Neutrophil (primary cell): ENCODE measurements around the gene PLBD1.

Experiments used
- H3K27ac ChIP-seq: fragments of 200-600 bp; sonication (generic); 2 replicates; pipeline ENCODE4 v1.5.1; 2016; ENCODE audit warnings: mild to moderate bottlenecking, moderate library complexity
- H3K27me3 ChIP-seq: fragments of 200-600 bp; sonication (generic); 2 replicates; pipeline ENCODE4 v1.6.0; 2016; ENCODE audit warnings: mild to moderate bottlenecking
- H3K36me3 ChIP-seq: fragments of 200-600 bp; sonication (generic); 2 replicates; pipeline ENCODE4 v1.5.1; 2017
- H3K4me1 ChIP-seq, 2 experiments: fragments of 200-600 bp in 1 of 2; sonication (generic) in 1 of 2; 1 replicate in 1 of 2; 2 replicates in 1 of 2; pipeline versions ENCODE4 v1.5.1 to v1.6.1; 2013 to 2016; ENCODE audit warnings: low read depth in 1 of 2, low read length in 1 of 2, mild to moderate bottlenecking in 1 of 2, moderate library complexity in 1 of 2; ENCODE audit not compliant: control insufficient read depth in 1 of 2, insufficient read depth in 1 of 2
- H3K4me3 ChIP-seq, 2 experiments: fragments of 200-600 bp in 1 of 2; sonication (generic) in 1 of 2; 1 replicate in 1 of 2; 2 replicates in 1 of 2; pipeline ENCODE4 v1.5.1; 2013 to 2016; ENCODE audit warnings: low read depth in 1 of 2, low read length in 1 of 2, mild to moderate bottlenecking in 1 of 2, moderate library complexity in 1 of 2
- H3K9me3 ChIP-seq: fragments of 200-600 bp; sonication (generic); 2 replicates; pipeline ENCODE4 v1.5.1; 2016
- TF ChIP-seq, protein P1 (sequence below): fragments of 200-600 bp; sonication (generic); IDR thresholded peaks from 2 replicates; pipeline ENCODE4 v1.5.1; 2016; ENCODE audit warnings: antibody characterized with exemption

The PLBD1 gene

DNA sequence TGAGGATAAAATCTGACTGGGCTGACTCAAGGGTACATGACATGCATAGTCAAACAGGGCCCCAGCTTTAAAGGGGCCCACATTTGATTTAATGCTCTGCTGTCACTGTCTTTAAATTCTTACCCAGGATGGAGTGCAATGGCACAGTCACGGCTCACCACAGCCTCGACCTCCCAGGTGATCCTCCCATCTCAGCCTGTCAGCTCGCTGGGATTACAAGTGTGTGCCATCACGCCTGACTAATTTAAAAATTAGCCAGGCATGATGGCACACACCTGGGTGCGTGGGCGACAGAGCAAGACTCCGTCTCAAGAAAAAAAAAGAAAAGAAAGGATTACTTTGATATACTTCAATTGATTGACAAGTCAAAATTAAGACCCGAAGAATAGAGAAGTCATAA is 9.2 kb upstream of the PLBD1 start:
- Histone ChIP-seq H3K36me3 (no peaks in the 10 kb centered on the region), H3K4me3 (peak overlapping the region in 1 of 2 experiments; percentile 25), H3K27me3 (no peaks in the 10 kb centered on the region), H3K27ac (peak overlapping the region; percentile 82), H3K4me1 (peaks cover 88 to 90% of the 10 kb centered on the region in 2 experiments), H3K9me3 (no peaks in the 10 kb centered on the region)
- TF ChIP-seq, protein P1, sequence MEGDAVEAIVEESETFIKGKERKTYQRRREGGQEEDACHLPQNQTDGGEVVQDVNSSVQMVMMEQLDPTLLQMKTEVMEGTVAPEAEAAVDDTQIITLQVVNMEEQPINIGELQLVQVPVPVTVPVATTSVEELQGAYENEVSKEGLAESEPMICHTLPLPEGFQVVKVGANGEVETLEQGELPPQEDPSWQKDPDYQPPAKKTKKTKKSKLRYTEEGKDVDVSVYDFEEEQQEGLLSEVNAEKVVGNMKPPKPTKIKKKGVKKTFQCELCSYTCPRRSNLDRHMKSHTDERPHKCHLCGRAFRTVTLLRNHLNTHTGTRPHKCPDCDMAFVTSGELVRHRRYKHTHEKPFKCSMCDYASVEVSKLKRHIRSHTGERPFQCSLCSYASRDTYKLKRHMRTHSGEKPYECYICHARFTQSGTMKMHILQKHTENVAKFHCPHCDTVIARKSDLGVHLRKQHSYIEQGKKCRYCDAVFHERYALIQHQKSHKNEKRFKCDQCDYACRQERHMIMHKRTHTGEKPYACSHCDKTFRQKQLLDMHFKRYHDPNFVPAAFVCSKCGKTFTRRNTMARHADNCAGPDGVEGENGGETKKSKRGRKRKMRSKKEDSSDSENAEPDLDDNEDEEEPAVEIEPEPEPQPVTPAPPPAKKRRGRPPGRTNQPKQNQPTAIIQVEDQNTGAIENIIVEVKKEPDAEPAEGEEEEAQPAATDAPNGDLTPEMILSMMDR: no peak

DNA sequence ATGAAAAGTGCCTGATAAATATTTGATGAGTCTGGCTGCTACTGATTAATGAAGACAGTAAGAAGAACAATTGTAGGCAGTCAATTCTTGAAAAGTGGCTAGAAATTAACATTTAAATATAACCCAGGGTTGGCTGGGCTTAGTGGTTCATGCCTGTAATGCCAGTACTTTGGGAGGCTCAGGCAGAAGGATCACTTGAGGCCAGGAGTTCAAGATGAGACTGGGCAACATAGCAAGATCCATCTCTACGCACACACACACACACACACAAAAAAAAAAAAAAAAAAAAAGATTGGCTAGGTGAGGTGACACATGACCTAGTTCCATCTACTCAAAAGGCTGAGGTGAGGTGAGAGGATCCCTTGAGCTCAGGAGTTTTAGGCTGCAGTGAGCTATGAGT is 7.9 kb upstream of the PLBD1 start:
- TF ChIP-seq, protein P1: no peak
- Histone ChIP-seq H3K9me3 (no peaks in the 10 kb centered on the region), H3K36me3 (no peaks in the 10 kb centered on the region), H3K4me1 (peaks cover 89 to 91% of the 10 kb centered on the region in 2 experiments), H3K27ac (peak overlapping the region; percentile 82), H3K4me3 (peak overlapping the region in 1 of 2 experiments; percentile 8), H3K27me3 (no peaks in the 10 kb centered on the region)

DNA sequence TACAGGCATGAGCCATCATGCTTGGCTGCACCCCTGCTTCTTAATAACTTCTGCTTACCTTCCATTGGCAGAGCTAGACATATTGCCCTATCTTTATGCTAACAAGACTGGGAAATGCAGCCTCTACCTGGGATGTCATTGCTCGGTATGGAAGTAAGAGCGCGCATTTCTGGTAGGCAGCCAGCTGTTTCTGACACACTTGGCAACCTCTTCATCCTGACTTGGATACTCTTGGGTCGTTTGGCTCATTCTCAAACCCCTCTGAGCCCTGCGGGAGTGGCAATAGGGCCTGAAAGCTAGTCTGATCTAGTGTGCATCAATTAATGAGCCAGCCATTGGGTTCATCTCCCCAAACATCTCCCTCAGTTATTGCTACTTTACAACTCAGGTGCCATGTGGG is 5.4 kb upstream of the PLBD1 start:
- Histone ChIP-seq H3K4me3 (no peak overlapping the region), H3K4me1 (peaks cover 97 to 99% of the 10 kb centered on the region in 2 experiments), H3K9me3 (no peaks in the 10 kb centered on the region), H3K27me3 (no peaks in the 10 kb centered on the region), H3K27ac (peak overlapping the region; percentile 82), H3K36me3 (no peaks in the 10 kb centered on the region)
- TF ChIP-seq, protein P1: no peak

DNA sequence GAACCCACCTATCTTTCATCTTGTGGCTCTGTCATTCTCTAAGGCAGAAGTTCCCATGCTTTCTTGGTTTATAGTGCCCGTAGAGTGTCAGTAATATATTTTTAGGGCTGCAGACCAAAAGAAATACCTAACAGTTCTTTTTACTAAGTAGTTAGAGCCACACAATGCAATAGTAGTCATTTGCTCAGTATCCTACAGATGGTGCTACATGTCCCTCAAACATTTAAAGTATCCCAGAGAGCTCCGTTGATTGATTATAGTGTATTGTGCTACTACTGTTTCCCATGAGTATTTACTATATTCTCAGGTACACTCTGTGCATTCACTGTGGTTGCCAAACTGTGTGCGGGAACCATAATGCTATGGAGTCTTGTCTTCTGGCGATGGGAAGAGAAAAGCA is 4.7 kb upstream of the PLBD1 start:
- Histone ChIP-seq H3K9me3 (no peaks in the 10 kb centered on the region), H3K36me3 (no peaks in the 10 kb centered on the region), H3K27ac (peak overlapping the region; percentile 40), H3K4me1 (peaks cover 96 to 99% of the 10 kb centered on the region in 2 experiments), H3K4me3 (no peak overlapping the region), H3K27me3 (no peaks in the 10 kb centered on the region)
- TF ChIP-seq, protein P1: no peak

DNA sequence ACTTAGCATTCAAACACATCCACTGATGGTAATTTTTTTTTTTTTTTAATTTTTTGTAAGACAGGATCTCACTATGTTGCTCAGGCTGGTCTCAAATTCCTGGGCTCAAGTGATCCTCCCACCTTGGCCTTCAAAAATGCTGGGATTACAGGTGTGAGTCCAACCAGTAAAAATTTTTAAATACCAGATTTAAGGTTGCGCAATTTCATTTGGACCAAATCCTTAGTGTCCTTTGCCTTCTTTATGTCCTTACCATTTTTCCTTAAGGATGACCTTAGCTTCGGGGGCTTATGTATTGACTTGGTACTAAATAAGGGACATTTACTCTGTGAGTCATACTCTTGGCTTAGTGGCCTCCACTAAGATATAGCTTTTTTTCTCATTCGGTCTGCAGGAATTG is 4.1 kb upstream of the PLBD1 start:
- Histone ChIP-seq H3K4me1 (peaks cover 93 to 98% of the 10 kb centered on the region in 2 experiments), H3K27ac (peak overlapping the region; percentile 40), H3K4me3 (no peak overlapping the region), H3K36me3 (no peaks in the 10 kb centered on the region), H3K9me3 (no peaks in the 10 kb centered on the region), H3K27me3 (no peaks in the 10 kb centered on the region)
- TF ChIP-seq, protein P1: no peak

DNA sequence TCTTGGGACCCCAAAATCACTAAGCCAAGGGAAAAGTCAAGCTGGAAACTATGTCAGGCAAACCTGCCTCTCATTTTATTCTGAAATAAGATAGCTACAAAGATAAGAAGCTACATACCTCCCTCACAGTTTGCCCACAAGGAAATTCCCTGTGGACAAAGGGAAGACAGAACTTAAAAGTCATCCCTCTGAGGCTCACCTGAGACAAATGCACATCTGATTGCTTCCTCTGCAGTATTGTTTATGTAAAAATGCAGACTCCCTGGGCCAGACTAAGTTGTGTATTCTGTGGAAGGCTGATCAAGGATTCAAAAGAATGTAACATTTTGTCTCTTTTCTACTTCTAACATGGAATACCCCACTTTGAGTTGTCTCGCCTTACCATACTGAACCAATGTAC is 2.5 kb upstream of the PLBD1 start:
- H3K27me3 ChIP-seq: no peaks in the 10 kb centered on the region

More for the DNA sequence above, 2.5 kb upstream of the PLBD1 start:
- Histone ChIP-seq H3K27ac (peak overlapping the region; percentile 98), H3K4me1 (peaks cover 93 to 96% of the 10 kb centered on the region in 2 experiments), H3K4me3 (no peak overlapping the region), H3K9me3 (no peaks in the 10 kb centered on the region), H3K36me3 (no peaks in the 10 kb centered on the region)
- TF ChIP-seq, protein P1: no peak
